Measurements from ENCODE around the gene TTC39C. TPM values are rescaled to one million over a fixed set of nuclear protein-coding genes. Genes with fewer than 3 reads are reported as not detected.

Gene TTC39C
- total and polyA plus RNA-seq, 2 donors (not counting 1 experiment from before 2014, with no cell fraction given) = 15.8 to 32.0 TPM

- peak; percentile 99 for DNase-seq (ENCODE audit: low read depth in 2 of 2)
- Histone ChIP-seq H3K9me3 (ENCODE audit: control insufficient read depth, insufficient read depth, low read depth, low read length) (no peaks in the 10 kb centered on the region), H2AFZ (ENCODE audit: low read length) (peak overlapping the region; percentile 65)
Observed at GRCh38 chr18:24075767-24076597, 61.4 kb downstream of the TTC39C start.

GRCh38 chr18:24076950-24077349, 62.4 kb downstream of the TTC39C start:
- H4K20me1 ChIP-seq (ENCODE audit: control insufficient read depth, extremely low read depth, insufficient read depth, low read length) = no peaks in the 10 kb centered on the region
- H3K9me3 ChIP-seq (ENCODE audit: control insufficient read depth, insufficient read depth, low read depth, low read length) = no peaks in the 10 kb centered on the region
- TF ChIP-seq EZH2 (IDR thresholded peaks at IDR 0.05; ENCODE audit: low read length, missing control alignments) (no peak), CTCF (conservative IDR thresholded peaks at IDR 0.05 in 1 of 2, IDR thresholded peaks at IDR 0.05 in 1 of 2; ENCODE audit: low read depth in 1 of 2, low read length in 2 of 2) (no peak)
- H3K4me3 ChIP-seq (replicated peaks in 1 of 4; ENCODE audit: control extremely low read depth in 1 of 4, insufficient read depth in 1 of 4, low read depth in 3 of 4, low read length in 4 of 4) = no peak overlapping the region
- no peaks in the 10 kb centered on the region for H3K36me3 ChIP-seq (ENCODE audit: control insufficient read depth, insufficient read depth, low read length)
- no peaks in the 10 kb centered on the region for H3K27me3 ChIP-seq (ENCODE audit: control insufficient read depth, insufficient read depth, low read length)
- H3K79me2 ChIP-seq (ENCODE audit: control insufficient read depth, insufficient read depth, low read length) = no peaks in the 10 kb centered on the region
- no peak overlapping the region for H3K27ac ChIP-seq (ENCODE audit: insufficient read depth, low read length)
- peaks cover 9% of the 10 kb centered on the region for H3K4me1 ChIP-seq (ENCODE audit: control insufficient read depth, extremely low read depth, insufficient read depth, low read length)
- H2AFZ ChIP-seq (ENCODE audit: low read length) = no peak overlapping the region
- no peak for DNase-seq (ENCODE audit: low read depth in 2 of 2)
- peak overlapping the region; percentile 32 for H3K4me2 ChIP-seq (ENCODE audit: extremely low read depth, insufficient read depth, low read length)
- H3K9ac ChIP-seq (ENCODE audit: insufficient read depth, low read length) = no peak overlapping the region

More at GRCh38 chr18:24075767-24076597, 61.4 kb downstream of the TTC39C start:
- H3K9ac ChIP-seq (ENCODE audit: insufficient read depth, low read length) = no peak overlapping the region
- H3K4me1 ChIP-seq (ENCODE audit: control insufficient read depth, extremely low read depth, insufficient read depth, low read length) = peaks cover 9% of the 10 kb centered on the region
- H3K27ac ChIP-seq (ENCODE audit: insufficient read depth, low read length) = peak overlapping the region; percentile 53
- peak overlapping the region; percentile 32 for H3K4me2 ChIP-seq (ENCODE audit: extremely low read depth, insufficient read depth, low read length)
- H3K27me3 ChIP-seq (ENCODE audit: control insufficient read depth, insufficient read depth, low read length) = no peaks in the 10 kb centered on the region
- no peak overlapping the region for H3K4me3 ChIP-seq (replicated peaks in 1 of 4; ENCODE audit: control extremely low read depth in 1 of 4, insufficient read depth in 1 of 4, low read depth in 3 of 4, low read length in 4 of 4)
- TF ChIP-seq CTCF (conservative IDR thresholded peaks at IDR 0.05 in 1 of 2, IDR thresholded peaks at IDR 0.05 in 1 of 2; ENCODE audit: low read depth in 1 of 2, low read length in 2 of 2) = peak; percentile 60 to 83
- TF ChIP-seq EZH2 (IDR thresholded peaks at IDR 0.05; ENCODE audit: low read length, missing control alignments) = no peak
- no peaks in the 10 kb centered on the region for H3K36me3 ChIP-seq (ENCODE audit: control insufficient read depth, insufficient read depth, low read length)
- H3K79me2 ChIP-seq (ENCODE audit: control insufficient read depth, insufficient read depth, low read length) = no peaks in the 10 kb centered on the region
- no peaks in the 10 kb centered on the region for H4K20me1 ChIP-seq (ENCODE audit: control insufficient read depth, extremely low read depth, insufficient read depth, low read length)

- Histone ChIP-seq H3K36me3 (ENCODE audit: control insufficient read depth, insufficient read depth, low read length) (no peaks in the 10 kb centered on the region), H3K4me2 (ENCODE audit: extremely low read depth, insufficient read depth, low read length) (no peak overlapping the region), H3K27me3 (ENCODE audit: control insufficient read depth, insufficient read depth, low read length) (no peaks in the 10 kb centered on the region), H4K20me1 (ENCODE audit: control insufficient read depth, extremely low read depth, insufficient read depth, low read length) (no peaks in the 10 kb centered on the region), H3K27ac (ENCODE audit: insufficient read depth, low read length) (no peak overlapping the region), H3K9ac (ENCODE audit: insufficient read depth, low read length) (no peak overlapping the region), H3K9me3 (ENCODE audit: control insufficient read depth, insufficient read depth, low read depth, low read length) (no peaks in the 10 kb centered on the region), H3K4me3 (replicated peaks in 1 of 4; ENCODE audit: control extremely low read depth in 1 of 4, insufficient read depth in 1 of 4, low read depth in 3 of 4, low read length in 4 of 4) (no peak overlapping the region), H3K4me1 (ENCODE audit: control insufficient read depth, extremely low read depth, insufficient read depth, low read length) (peaks cover 9% of the 10 kb centered on the region), H2AFZ (ENCODE audit: low read length) (no peak overlapping the region), H3K79me2 (ENCODE audit: control insufficient read depth, insufficient read depth, low read length) (no peaks in the 10 kb centered on the region)
- DNase-seq (ENCODE audit: low read depth in 2 of 2) = no peak
- TF ChIP-seq EZH2 (IDR thresholded peaks at IDR 0.05; ENCODE audit: low read length, missing control alignments) = no peak
- TF ChIP-seq CTCF (conservative IDR thresholded peaks at IDR 0.05 in 1 of 2, IDR thresholded peaks at IDR 0.05 in 1 of 2; ENCODE audit: low read depth in 1 of 2, low read length in 2 of 2) = no peak
Observed at GRCh38 chr18:24078391-24078790, 63.8 kb downstream of the TTC39C start.
